ENCODE measurements around the gene HPRT1.
"Not testable (repeated sequence)": the region's sequence is repeated elsewhere in the genome, so short reads cannot be mapped to it uniquely, and the experiment has no call there.

Gene HPRT1

GRCh38 chrX:134454506-134454905, 5.5 kb upstream of the HPRT1 start:
- no peak for TF ChIP-seq CTCF (IDR thresholded peaks at IDR 0.05; ENCODE audit: borderline replicate concordance, insufficient read depth, low read depth, low read length)

GRCh38 chrX:134457708-134458107, 2.3 kb upstream of the HPRT1 start:
- no peak overlapping the region for H3K4me3 ChIP-seq (ENCODE audit: low read depth, low read length)
- no peak for TF ChIP-seq CTCF (IDR thresholded peaks at IDR 0.05; ENCODE audit: borderline replicate concordance, insufficient read depth, low read depth, low read length)

More at GRCh38 chrX:134454506-134454905, 5.5 kb upstream of the HPRT1 start:
- H3K4me3 ChIP-seq (ENCODE audit: low read depth, low read length): no peak overlapping the region

- TF ChIP-seq CTCF (IDR thresholded peaks at IDR 0.05; ENCODE audit: borderline replicate concordance, insufficient read depth, low read depth, low read length): no peak
- peak overlapping the region; percentile 71 for H3K4me3 ChIP-seq (ENCODE audit: low read depth, low read length)
Measured at GRCh38 chrX:134459683-134460004, 321 bp upstream of the HPRT1 start.

- peak overlapping the region; percentile 71 for H3K4me3 ChIP-seq (ENCODE audit: low read depth, low read length)
- TF ChIP-seq CTCF (IDR thresholded peaks at IDR 0.05; ENCODE audit: borderline replicate concordance, insufficient read depth, low read depth, low read length): no peak
Measured at GRCh38 chrX:134460862-134461220, 876 bp downstream of the HPRT1 start.

- no peak overlapping the region for H3K4me3 ChIP-seq (ENCODE audit: low read depth, low read length)
- TF ChIP-seq CTCF (IDR thresholded peaks at IDR 0.05; ENCODE audit: borderline replicate concordance, insufficient read depth, low read depth, low read length): no peak
Measured at GRCh38 chrX:134461437-134461836, 1.5 kb downstream of the HPRT1 start.

- no peak for TF ChIP-seq CTCF (IDR thresholded peaks at IDR 0.05; ENCODE audit: borderline replicate concordance, insufficient read depth, low read depth, low read length)
- no peak overlapping the region for H3K4me3 ChIP-seq (ENCODE audit: low read depth, low read length)
Measured at GRCh38 chrX:134462927-134463326, 3.0 kb downstream of the HPRT1 start.

- not testable (repeated sequence) for H3K4me3 ChIP-seq (ENCODE audit: low read depth, low read length)
Measured at GRCh38 chrX:134464453-134464852, 4.5 kb downstream of the HPRT1 start.

GRCh38 chrX:134469486-134469885, 9.5 kb downstream of the HPRT1 start:
- no peak for TF ChIP-seq CTCF (IDR thresholded peaks at IDR 0.05; ENCODE audit: borderline replicate concordance, insufficient read depth, low read depth, low read length)
- no peak overlapping the region for H3K4me3 ChIP-seq (ENCODE audit: low read depth, low read length)

Data from GM12875 (cell line).